Stomach smooth muscle (tissue), 2 donors: ENCODE data around the gene TMEM240.
"Not testable (repeated sequence)": the region's sequence is repeated elsewhere in the genome, so short reads cannot be mapped to it uniquely, and the experiment has no call there.

Experiments used
- H3K27ac ChIP-seq: one replicate; pipeline ENCODE4 v1.7.0; 2013; ENCODE audit warnings: mild to moderate bottlenecking, low read length, inconsistent platforms
- H3K27me3 ChIP-seq, 2 donors: one replicate each; pipeline ENCODE4 v1.7.0; 2013; ENCODE audit warnings: low read length in 2 of 2; ENCODE audit not compliant: insufficient read depth in 2 of 2, control insufficient read depth in 1 of 2
- H3K36me3 ChIP-seq, 2 donors: one replicate each; pipeline ENCODE4 v1.7.0; 2013; ENCODE audit warnings: low read length in 2 of 2; ENCODE audit not compliant: control insufficient read depth in 2 of 2, insufficient read depth in 2 of 2
- H3K4me1 ChIP-seq: one replicate; pipeline ENCODE4 v1.7.0; 2013; ENCODE audit warnings: low read length; ENCODE audit not compliant: control insufficient read depth, insufficient read depth
- H3K4me3 ChIP-seq, 2 donors: one replicate each; pipeline ENCODE4 v1.7.0; 2013; ENCODE audit warnings: low read length in 2 of 2
- H3K9ac ChIP-seq, 2 donors: one replicate each; pipeline ENCODE4 v1.7.0; 2013; ENCODE audit warnings: low read length in 2 of 2, mild to moderate bottlenecking in 1 of 2
- H3K9me3 ChIP-seq, 2 donors: one replicate each; pipeline ENCODE4 v1.7.0; 2013; ENCODE audit warnings: low read length in 2 of 2; ENCODE audit not compliant: control insufficient read depth in 2 of 2
- donor health status: healthy.
- donor health status: Pancreatic carcinoma.

Gene TMEM240

DNA sequence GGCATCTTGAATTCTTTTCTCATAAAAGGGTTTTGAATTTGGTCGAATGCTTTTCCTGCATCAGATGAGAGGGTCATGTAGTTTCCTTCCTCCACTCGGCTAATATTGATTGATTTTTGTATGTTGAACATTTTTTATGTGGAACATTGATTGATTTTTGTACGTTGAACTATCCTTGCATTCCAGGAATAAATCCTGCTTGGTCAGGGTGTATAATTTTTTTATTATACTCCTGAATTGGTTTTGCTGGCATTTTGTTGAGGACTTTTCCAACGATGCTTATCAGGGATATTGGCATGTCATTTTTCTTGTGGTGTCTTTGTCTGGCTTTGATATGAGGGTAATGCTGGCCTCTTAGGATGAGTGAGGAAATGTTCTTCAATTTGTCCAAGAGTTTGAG is 8.5 kb downstream of the TMEM240 start:
- Histone ChIP-seq H3K27ac (no peak overlapping the region), H3K4me3 (no peak overlapping the region), H3K9ac (no peak overlapping the region), H3K9me3 (peaks cover 3% of the 10 kb centered on the region in 2 donors), H3K27me3 (no peaks in the 10 kb centered on the region), H3K36me3 (peaks cover 0 to 6% of the 10 kb centered on the region in 2 donors), H3K4me1 (no peaks in the 10 kb centered on the region)

DNA sequence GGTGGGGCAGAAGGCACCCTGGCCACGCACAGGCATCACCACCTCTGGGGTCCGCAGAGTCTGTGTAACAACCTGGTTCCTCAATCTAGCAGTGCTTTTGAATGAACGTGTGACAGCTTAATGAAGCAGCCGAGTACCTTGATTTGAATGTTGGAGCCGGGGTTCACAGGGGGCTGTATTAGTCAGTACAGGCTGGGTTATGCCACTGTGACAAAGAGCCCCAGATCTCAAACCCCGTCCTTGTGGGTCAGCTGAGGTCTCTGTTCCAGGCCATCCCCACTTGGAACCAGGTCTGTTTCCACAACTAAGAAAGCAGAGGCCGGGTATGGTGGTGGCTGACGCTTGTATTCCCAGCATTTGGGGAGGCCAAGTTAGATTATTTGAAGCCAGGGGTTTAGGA is 10.5 kb downstream of the TMEM240 start:
- Histone ChIP-seq H3K36me3 (peaks cover 0 to 8% of the 10 kb centered on the region in 2 donors), H3K4me1 (no peaks in the 10 kb centered on the region), H3K27ac (no peak overlapping the region), H3K4me3 (no peak overlapping the region), H3K27me3 (no peaks in the 10 kb centered on the region), H3K9ac (no peak overlapping the region), H3K9me3 (peaks cover 3% of the 10 kb centered on the region in 2 donors)

DNA sequence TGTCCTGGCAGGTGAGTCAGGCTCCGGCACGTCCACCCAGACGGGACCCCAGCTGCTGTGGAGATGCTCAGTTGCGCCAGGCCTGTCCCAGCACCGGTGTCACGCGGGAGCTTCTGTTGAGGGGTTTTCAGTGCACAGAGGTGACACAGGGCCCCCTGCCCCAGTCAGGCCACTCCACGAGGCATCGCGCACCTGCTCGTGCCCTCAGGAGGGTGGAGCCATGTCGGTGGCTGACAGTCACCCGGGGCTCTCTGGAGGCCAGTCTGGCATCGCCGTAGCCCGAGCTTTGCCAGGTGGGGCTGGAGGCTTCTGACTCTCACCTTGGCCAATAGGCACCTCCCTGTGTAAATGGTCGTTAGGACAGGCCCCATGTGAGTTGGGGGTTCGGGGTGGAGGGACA is 11.1 kb downstream of the TMEM240 start:
- no peaks in the 10 kb centered on the region for H3K4me1 ChIP-seq
- H3K9me3 ChIP-seq: peaks cover 3% of the 10 kb centered on the region in 2 donors
- H3K27ac ChIP-seq: no peak overlapping the region
- H3K36me3 ChIP-seq: peaks cover 0 to 8% of the 10 kb centered on the region in 2 donors
- no peak overlapping the region for H3K9ac ChIP-seq
- no peak overlapping the region for H3K4me3 ChIP-seq
- no peaks in the 10 kb centered on the region for H3K27me3 ChIP-seq

DNA sequence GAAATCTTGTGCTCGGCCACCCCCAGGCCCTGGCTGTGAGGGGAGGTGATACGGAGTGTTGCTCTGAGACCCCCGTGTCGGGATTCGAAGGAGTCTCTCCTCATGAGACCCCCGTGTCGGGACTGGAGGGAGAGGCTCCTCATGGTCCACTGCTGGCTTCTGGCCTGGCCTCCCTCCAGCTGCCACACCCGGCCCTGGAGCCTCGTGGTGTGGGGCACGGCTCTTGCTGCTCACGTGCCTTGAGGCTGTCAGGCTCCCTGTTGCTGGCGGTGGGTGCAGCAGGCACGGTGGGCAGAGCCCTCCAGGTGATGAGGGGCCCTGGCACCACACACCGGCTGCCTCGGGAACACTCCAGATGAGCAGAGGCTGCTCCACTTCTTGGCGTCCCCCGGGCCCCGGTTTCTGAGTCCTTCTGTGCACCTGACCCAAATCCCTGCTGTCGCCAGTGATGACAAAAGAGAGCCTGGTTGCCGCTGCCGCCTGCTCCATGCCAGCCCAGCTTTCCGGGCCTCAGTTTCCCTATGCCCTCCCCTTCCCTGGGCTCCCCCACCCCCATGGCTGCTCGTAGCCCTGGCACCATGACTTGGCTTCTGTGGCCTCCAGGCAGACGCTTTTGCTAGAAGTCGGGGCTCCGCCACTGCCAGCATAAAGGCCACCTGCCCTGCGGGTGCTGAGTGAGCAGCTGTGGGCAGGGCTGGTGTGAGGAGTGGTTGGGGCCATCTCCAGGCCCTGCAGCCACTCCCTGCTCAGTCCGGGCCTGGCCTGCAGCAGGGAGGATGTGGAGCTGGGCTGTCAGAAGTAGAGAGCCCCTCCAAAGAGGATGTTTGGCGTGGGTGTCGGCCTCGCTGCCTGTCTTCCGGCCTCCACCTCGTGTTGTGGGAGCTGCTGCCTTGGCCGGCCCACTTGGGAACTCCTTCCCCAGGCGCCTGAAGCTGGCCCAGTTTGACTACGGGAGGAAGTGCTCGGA is 11.8 kb downstream of the TMEM240 start:
- Histone ChIP-seq H3K27ac (no peak overlapping the region), H3K4me3 (no peak overlapping the region)

DNA sequence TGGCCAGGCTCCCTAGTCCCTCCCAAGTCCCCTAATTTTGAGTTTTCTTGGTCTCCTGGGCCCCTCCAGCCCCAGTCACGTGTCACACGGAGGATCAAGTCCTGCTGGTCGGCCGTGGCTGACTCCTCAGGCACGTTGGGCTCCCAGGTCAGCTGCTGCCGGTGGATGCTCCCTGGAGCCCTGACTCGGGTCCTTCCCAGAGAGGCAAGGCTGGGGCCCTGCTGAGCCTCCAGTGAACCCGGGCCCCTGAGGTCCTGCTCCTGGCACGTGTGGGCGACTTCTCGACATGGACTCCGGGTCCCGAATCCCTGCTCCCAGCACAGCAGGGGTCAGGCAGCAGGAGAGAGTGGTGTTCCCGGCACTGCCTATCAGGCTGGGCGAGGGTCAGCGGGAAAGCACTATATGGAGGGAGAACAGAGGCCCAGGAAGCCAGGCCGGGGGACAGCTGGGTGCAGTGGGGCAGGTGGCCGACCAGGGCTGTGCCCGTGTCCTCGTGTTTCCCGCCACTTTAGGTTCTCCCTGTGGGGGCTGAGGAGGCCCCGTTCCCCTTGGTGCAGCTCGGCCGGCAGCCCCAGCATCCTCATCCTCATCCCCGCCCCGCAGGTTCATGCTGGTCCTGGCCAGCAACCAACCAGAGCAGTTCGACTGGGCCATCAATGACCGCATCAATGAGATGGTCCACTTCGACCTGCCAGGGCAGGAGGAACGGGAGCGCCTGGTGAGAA is 13.2 kb downstream of the TMEM240 start:
- Histone ChIP-seq H3K36me3 (peaks cover 0 to 8% of the 10 kb centered on the region in 2 donors), H3K4me3 (no peak overlapping the region), H3K27ac (no peak overlapping the region), H3K27me3 (no peaks in the 10 kb centered on the region), H3K9me3 (peaks cover 3% of the 10 kb centered on the region in 2 donors), H3K4me1 (no peaks in the 10 kb centered on the region), H3K9ac (no peak overlapping the region)

More for the DNA sequence above, 11.8 kb downstream of the TMEM240 start:
- H3K36me3 ChIP-seq: peaks cover 0 to 8% of the 10 kb centered on the region in 2 donors
- no peak overlapping the region for H3K9ac ChIP-seq
- H3K27me3 ChIP-seq: no peaks in the 10 kb centered on the region
- no peaks in the 10 kb centered on the region for H3K4me1 ChIP-seq
- H3K9me3 ChIP-seq: peaks cover 3% of the 10 kb centered on the region in 2 donors

DNA sequence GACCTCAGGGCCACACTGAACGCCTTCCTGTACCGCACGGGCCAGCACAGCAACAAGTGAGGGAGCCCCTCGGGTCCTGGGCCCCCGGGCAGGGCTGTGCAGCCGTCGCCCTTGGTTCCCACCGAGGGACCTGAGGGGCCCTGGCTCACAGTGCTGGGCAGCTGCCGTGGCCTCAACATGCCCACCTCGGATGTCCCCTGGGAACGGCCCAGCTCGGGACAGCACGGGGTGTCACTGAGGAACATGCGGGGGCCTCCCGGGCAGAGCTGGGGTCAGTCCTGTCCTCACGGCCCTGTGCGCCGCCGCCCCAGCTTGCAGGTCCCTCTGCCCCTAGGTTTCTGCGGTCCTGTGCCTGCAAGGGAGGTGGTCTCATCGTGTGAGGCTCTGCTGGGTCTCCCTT is 13.9 kb downstream of the TMEM240 start:
- not testable (repeated sequence) for H3K9ac ChIP-seq, H3K36me3 ChIP-seq

DNA sequence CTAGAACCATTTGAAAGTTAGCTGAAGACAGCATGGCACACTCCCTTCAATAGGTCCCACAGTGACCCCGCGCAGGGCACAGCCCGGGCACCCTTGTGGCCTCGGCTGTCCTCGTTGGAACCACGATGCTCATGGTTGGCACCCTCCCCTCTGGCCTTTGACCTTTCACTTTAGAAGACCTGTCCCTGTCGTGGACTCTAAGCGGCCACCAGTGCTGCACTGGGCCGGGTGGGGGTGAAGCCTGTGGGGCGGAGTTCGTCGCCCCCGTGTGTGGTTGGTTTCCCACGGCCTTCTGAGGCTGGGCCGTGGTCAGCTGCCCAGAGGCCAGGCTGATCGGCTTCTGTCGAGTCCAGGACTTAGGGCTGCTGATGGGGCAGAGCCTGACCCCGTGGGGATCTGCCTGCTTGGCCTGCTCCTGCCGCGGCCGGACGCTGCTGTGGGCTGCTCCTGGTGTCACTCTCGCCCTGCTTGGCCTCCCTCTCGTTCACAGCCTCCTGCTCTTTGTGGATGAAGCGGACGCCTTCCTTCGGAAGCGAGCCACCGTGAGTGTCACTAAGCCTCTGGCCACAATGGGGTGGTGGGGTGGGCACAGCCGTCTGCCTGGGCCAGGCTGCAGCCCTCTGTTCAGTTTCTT is 15.6 kb downstream of the TMEM240 start:
- H3K4me3 ChIP-seq, H3K4me1 ChIP-seq, H3K9ac ChIP-seq, H3K27ac ChIP-seq, H3K27me3 ChIP-seq, H3K9me3 ChIP-seq: not testable (repeated sequence)
- peaks cover 0 to 10% of the 10 kb centered on the region in 2 donors for H3K36me3 ChIP-seq

More for the DNA sequence above, 13.9 kb downstream of the TMEM240 start:
- H3K27ac ChIP-seq, H3K4me1 ChIP-seq, H3K27me3 ChIP-seq, H3K4me3 ChIP-seq, H3K9me3 ChIP-seq: not testable (repeated sequence)

DNA sequence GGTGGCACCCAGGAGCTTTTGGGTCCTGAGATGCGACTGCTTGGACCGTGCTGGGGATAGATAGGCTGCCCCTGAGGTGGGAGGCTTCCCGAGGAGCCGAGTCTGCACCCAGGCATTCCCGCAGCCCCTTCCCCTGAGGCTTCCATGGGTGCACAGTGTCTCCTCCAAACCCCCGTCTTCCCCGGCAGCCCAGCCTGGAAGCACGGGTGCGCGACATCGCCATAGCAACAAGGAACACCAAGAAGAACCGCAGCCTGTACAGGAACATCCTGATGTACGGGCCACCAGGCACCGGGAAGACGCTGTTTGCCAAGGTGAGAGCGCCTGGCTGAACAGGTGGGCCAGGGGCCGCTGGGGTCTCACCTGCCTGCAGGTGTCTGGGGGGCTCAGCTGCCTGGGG is 16.8 kb downstream of the TMEM240 start:
- not testable (repeated sequence) for H3K9me3 ChIP-seq, H3K4me3 ChIP-seq, H3K9ac ChIP-seq, H3K4me1 ChIP-seq, H3K27me3 ChIP-seq, H3K27ac ChIP-seq, H3K36me3 ChIP-seq

DNA sequence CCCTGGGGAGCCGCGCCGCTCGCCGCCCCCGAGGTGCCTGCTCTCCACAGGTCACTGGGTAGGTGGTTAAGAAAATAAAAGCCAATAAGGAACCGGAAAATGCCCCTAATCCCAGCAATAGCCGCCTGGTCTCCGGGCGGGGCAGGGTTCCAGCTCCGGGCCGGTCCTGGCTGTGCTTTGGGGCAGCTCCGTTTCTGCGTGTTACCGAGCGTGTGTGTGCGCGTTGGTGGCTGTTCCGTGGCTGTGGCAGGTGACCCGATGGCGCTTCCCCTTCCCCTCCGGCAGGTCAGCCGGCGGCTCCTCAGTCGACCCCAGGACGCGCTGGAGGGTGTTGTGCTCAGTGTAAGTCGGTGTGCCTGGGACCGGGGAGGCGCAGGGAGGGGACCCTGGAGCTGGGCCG is 17.2 kb downstream of the TMEM240 start:
- H3K27me3 ChIP-seq, H3K9ac ChIP-seq, H3K9me3 ChIP-seq, H3K27ac ChIP-seq, H3K36me3 ChIP-seq, H3K4me1 ChIP-seq, H3K4me3 ChIP-seq: not testable (repeated sequence)

DNA sequence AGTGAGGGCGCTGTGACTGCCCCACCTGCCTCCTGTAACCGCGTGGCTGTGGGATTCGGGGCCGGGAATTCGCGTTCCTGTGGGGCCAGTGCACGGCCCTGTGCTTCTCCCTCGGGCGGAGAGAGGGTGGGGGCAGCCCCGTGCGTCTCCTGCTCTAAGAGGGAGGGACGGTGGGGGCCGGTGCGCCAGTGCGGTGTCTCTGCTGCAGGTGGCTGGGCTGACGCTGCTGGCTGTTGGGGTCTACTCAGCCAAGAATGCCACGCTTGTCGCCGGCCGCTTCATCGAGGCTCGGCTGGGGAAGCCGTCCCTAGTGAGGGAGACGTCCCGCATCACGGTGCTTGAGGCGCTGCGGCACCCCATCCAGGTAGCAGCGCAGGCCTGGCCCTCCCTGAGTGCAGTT is 17.9 kb downstream of the TMEM240 start:
- H3K4me1 ChIP-seq, H3K27ac ChIP-seq, H3K27me3 ChIP-seq, H3K4me3 ChIP-seq, H3K9me3 ChIP-seq, H3K36me3 ChIP-seq, H3K9ac ChIP-seq: not testable (repeated sequence)
